Measurements from ENCODE around the gene ABCA13. TPM values are rescaled to one million over a fixed set of nuclear protein-coding genes. Genes with fewer than 3 reads are reported as not detected.

Gene ABCA13
- polyA plus RNA-seq, 3 donors: 0.10 to 0.41 (median 0.37) TPM

DNA sequence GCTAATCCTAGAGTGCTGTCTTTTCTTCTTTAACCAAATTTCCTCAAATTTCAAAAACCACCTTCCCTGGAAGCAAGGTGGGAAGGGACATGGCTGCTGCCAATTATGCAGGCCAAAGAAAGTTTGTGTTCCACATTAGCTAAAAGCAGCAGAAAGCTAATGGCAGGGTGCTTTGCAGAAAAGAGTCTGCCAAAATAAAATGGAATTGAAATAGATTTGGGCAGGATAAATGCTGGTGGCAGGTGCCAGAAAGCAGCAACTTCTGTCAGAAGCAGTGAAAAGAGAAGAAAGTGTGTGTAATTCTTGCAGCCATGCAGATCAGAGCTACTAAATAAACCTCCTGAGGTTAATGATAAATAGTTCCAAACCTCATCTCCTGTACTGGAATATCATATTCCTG, 275.5 kb downstream of the ABCA13 start:
- H3K4me3 ChIP-seq (replicated peaks in 1 of 3; ENCODE audit: low read depth in 2 of 3, low read length in 3 of 3): no peak overlapping the region
- H3K4me3 Mint-ChIP-seq: no peak overlapping the region
- H3K9me3 Mint-ChIP-seq: peaks cover 0 to 7% (median 2%) of the 10 kb centered on the region in 7 donors
- H2AFZ ChIP-seq (ENCODE audit: insufficient read depth, low read depth, low read length, poor library complexity, severe bottlenecking): no peak overlapping the region
- TF ChIP-seq, protein P1, sequence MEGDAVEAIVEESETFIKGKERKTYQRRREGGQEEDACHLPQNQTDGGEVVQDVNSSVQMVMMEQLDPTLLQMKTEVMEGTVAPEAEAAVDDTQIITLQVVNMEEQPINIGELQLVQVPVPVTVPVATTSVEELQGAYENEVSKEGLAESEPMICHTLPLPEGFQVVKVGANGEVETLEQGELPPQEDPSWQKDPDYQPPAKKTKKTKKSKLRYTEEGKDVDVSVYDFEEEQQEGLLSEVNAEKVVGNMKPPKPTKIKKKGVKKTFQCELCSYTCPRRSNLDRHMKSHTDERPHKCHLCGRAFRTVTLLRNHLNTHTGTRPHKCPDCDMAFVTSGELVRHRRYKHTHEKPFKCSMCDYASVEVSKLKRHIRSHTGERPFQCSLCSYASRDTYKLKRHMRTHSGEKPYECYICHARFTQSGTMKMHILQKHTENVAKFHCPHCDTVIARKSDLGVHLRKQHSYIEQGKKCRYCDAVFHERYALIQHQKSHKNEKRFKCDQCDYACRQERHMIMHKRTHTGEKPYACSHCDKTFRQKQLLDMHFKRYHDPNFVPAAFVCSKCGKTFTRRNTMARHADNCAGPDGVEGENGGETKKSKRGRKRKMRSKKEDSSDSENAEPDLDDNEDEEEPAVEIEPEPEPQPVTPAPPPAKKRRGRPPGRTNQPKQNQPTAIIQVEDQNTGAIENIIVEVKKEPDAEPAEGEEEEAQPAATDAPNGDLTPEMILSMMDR (IDR thresholded peaks at IDR 0.05): no peak
- H3K27me3 Mint-ChIP-seq (ENCODE audit: low read depth in 3 of 3): peaks cover 0 to 2% (median 0%) of the 10 kb centered on the region in 3 donors
- no peaks in the 10 kb centered on the region for H3K79me2 ChIP-seq (ENCODE audit: insufficient read depth, low read length)
- H3K36me3 Mint-ChIP-seq: no peaks in the 10 kb centered on the region
- H3K36me3 ChIP-seq (replicated peaks in 1 of 2; ENCODE audit: control insufficient read depth in 1 of 2, insufficient read depth in 2 of 2, low read length in 2 of 2): no peaks in the 10 kb centered on the region
- peaks cover 0 to 4% of the 10 kb centered on the region in 2 donors for H3K9me3 ChIP-seq (replicated peaks in 1 of 2; ENCODE audit: control insufficient read depth in 1 of 2, insufficient read depth in 1 of 2, low read length in 2 of 2)
- no peak overlapping the region for H3K9ac ChIP-seq (ENCODE audit: insufficient read depth, low read length, poor library complexity, severe bottlenecking)
- no peak overlapping the region for H3K4me2 ChIP-seq (replicated peaks; ENCODE audit: extremely low read depth, low read length, poor library complexity, severe bottlenecking)
- intact Hi-C loops (cut with micrococcal nuclease): no loop called here
- H3K27ac Mint-ChIP-seq: no peak overlapping the region
- no peaks in the 10 kb centered on the region for H3K4me1 Mint-ChIP-seq
- H3K27me3 ChIP-seq (ENCODE audit: control insufficient read depth in 2 of 2, insufficient read depth in 2 of 2, low read length in 2 of 2): no peaks in the 10 kb centered on the region
- no peaks in the 10 kb centered on the region for H4K20me1 ChIP-seq (ENCODE audit: insufficient read depth, low read length)
- H3K27ac ChIP-seq (ENCODE audit: low read depth in 1 of 2, low read length in 2 of 2): no peak overlapping the region
- H3K4me1 ChIP-seq (ENCODE audit: control insufficient read depth in 1 of 2, insufficient read depth in 2 of 2, low read length in 2 of 2): no peaks in the 10 kb centered on the region
- DNase-seq: no peak

DNA sequence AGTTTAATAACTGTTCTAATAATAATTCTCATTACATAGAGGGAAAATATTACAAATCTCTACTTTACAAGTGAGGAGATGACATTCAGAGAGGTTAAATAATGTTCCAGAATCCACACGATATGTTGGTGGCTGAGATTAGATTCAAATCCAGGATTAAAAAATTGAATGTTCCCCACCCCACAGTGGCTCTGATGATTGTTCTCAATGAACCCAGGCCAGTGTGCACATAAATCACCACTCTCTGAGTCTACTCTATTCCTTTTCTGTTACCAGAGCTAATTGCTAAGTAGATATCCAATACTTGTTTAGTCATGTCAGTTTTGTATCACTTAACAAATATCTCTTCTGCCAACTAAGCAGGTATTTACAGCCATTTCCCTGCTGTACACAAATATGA, 281.0 kb downstream of the ABCA13 start:
- Histone ChIP-seq H3K79me2 (ENCODE audit: insufficient read depth, low read length) (no peaks in the 10 kb centered on the region), H3K36me3 (replicated peaks in 1 of 2; ENCODE audit: control insufficient read depth in 1 of 2, insufficient read depth in 2 of 2, low read length in 2 of 2) (no peaks in the 10 kb centered on the region), H3K27ac (ENCODE audit: low read depth in 1 of 2, low read length in 2 of 2) (no peak overlapping the region), H3K27me3 (ENCODE audit: control insufficient read depth in 2 of 2, insufficient read depth in 2 of 2, low read length in 2 of 2) (no peaks in the 10 kb centered on the region), H3K4me2 (replicated peaks; ENCODE audit: extremely low read depth, low read length, poor library complexity, severe bottlenecking) (no peak overlapping the region), H3K4me3 (replicated peaks in 1 of 3; ENCODE audit: low read depth in 2 of 3, low read length in 3 of 3) (no peak overlapping the region), H3K9me3 (replicated peaks in 1 of 2; ENCODE audit: control insufficient read depth in 1 of 2, insufficient read depth in 1 of 2, low read length in 2 of 2) (peaks cover 0 to 15% of the 10 kb centered on the region in 2 donors), H3K4me1 (ENCODE audit: control insufficient read depth in 1 of 2, insufficient read depth in 2 of 2, low read length in 2 of 2) (no peaks in the 10 kb centered on the region), H3K9ac (ENCODE audit: insufficient read depth, low read length, poor library complexity, severe bottlenecking) (no peak overlapping the region), H4K20me1 (ENCODE audit: insufficient read depth, low read length) (no peaks in the 10 kb centered on the region), H2AFZ (ENCODE audit: insufficient read depth, low read depth, low read length, poor library complexity, severe bottlenecking) (no peak overlapping the region)
- H3K27ac Mint-ChIP-seq: no peak overlapping the region
- intact Hi-C loops (cut with micrococcal nuclease): no loop called here
- no peaks in the 10 kb centered on the region for H3K4me1 Mint-ChIP-seq
- no CpG with 5 or more reads among the region's 1 CpG for WGBS (ENCODE audit: insufficient coverage)
- H3K9me3 Mint-ChIP-seq: peaks cover 0 to 11% (median 3%) of the 10 kb centered on the region in 7 donors
- TF ChIP-seq, protein P1 (IDR thresholded peaks at IDR 0.05): no peak
- no peak for DNase-seq
- no peaks in the 10 kb centered on the region for H3K36me3 Mint-ChIP-seq
- peaks cover 0 to 1% (median 0%) of the 10 kb centered on the region in 3 donors for H3K27me3 Mint-ChIP-seq (ENCODE audit: low read depth in 3 of 3)
- H3K4me3 Mint-ChIP-seq: no peak overlapping the region
